Measurements from ENCODE around the gene SYP. TPM values are rescaled to one million over a fixed set of nuclear protein-coding genes. Genes with fewer than 3 reads are reported as not detected.

The SYP gene
- total RNA-seq, 1 experiment from 2014 or later, result 0.44 TPM

DNA sequence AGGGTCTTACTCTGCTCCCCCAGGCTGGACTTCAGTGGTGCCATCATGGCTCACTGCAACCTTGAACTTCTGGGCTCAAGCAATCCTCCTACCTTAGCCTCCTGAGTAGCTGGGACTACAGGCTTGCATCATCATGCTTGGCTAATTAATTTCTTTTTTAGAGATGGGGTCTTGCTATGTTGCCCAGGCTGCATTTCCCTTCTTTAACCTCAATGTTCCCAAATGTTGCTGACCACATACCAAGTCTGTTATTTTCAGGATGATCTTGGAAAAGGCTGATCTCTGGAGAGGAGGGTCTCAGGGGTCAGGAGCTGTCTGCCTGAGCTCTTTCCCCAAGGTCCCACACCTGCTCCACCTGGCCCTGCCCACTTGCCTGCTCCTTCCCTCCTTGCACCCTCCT, 20.1 kb upstream of the SYP start:
- Histone ChIP-seq H3K9me3 (ENCODE audit: insufficient read depth, low read depth) (no peaks in the 10 kb centered on the region), H3K4me3 (no peak overlapping the region), H3F3A (ENCODE audit: insufficient read depth, low read depth) (no peaks in the 10 kb centered on the region), H3K36me3 (ENCODE audit: low read depth) (no peaks in the 10 kb centered on the region), H3K4me2 (no peak overlapping the region), H3K79me2 (ENCODE audit: low read depth) (no peaks in the 10 kb centered on the region), H4K20me1 (ENCODE audit: insufficient read depth) (no peaks in the 10 kb centered on the region), H3K9me2 (ENCODE audit: insufficient read depth) (no peaks in the 10 kb centered on the region), H3K27me3 (ENCODE audit: insufficient read depth, low read depth) (no peaks in the 10 kb centered on the region), H2AFZ (no peak overlapping the region), H3K4me1 (replicated peaks; ENCODE audit: insufficient read depth) (no peaks in the 10 kb centered on the region), H3K27ac (no peak overlapping the region)
- TF ChIP-seq EZH2 (IDR thresholded peaks at IDR 0.05; ENCODE audit: low read depth), result no peak
- TF ChIP-seq, protein P1, sequence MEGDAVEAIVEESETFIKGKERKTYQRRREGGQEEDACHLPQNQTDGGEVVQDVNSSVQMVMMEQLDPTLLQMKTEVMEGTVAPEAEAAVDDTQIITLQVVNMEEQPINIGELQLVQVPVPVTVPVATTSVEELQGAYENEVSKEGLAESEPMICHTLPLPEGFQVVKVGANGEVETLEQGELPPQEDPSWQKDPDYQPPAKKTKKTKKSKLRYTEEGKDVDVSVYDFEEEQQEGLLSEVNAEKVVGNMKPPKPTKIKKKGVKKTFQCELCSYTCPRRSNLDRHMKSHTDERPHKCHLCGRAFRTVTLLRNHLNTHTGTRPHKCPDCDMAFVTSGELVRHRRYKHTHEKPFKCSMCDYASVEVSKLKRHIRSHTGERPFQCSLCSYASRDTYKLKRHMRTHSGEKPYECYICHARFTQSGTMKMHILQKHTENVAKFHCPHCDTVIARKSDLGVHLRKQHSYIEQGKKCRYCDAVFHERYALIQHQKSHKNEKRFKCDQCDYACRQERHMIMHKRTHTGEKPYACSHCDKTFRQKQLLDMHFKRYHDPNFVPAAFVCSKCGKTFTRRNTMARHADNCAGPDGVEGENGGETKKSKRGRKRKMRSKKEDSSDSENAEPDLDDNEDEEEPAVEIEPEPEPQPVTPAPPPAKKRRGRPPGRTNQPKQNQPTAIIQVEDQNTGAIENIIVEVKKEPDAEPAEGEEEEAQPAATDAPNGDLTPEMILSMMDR (conservative IDR thresholded peaks at IDR 0.05), result no peak
- DNase-seq, result no peak
- intact Hi-C loops (cut with micrococcal nuclease; ENCODE audit: unreplicated experiment), result no loop called here
- BruUV-seq (replicated peaks), result no TSS peak
- POLR2A ChIA-PET (ENCODE audit: unreplicated experiment), result no interaction called here
- CTCF ChIA-PET, result no interaction called here

DNA sequence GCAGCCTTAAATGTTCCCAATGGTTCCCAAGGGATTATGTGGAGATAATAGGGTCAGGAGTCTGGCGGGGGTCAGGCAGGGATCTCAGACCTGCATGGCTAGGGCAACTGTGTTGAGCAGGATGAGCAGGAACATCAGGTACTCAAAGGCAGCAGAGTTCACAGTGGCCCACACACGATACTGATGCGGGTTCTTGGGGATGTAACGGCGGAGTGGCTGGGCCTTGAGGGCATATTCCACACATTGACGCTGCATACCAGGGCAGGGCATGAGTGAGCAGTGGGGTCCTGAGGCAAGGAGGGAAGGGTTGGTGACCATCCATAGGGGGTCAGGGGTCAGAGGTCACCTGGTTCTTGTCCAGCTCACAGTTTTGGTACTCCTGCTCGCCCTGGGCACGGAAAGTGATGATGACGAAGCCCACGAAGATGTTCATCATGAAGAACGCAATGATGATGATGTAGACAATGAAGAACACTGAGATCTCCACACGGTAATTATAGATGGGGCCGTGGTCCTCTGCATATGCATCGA, 15.1 kb upstream of the SYP start:
- no peak overlapping the region for H3K4me3 ChIP-seq
- no peaks in the 10 kb centered on the region for H3K9me2 ChIP-seq (ENCODE audit: insufficient read depth)
- no peaks in the 10 kb centered on the region for H4K20me1 ChIP-seq (ENCODE audit: insufficient read depth)
- no peak overlapping the region for H2AFZ ChIP-seq
- H3K36me3 ChIP-seq (ENCODE audit: low read depth), result no peaks in the 10 kb centered on the region
- no TSS peak for BruUV-seq (replicated peaks)
- intact Hi-C loops (cut with micrococcal nuclease; ENCODE audit: unreplicated experiment), result no loop called here
- ChIA-PET POLR2A (ENCODE audit: unreplicated experiment) (no interaction called here), CTCF (no interaction called here)
- no peaks in the 10 kb centered on the region for H3K9me3 ChIP-seq (ENCODE audit: insufficient read depth, low read depth)
- no peak overlapping the region for H3K27ac ChIP-seq
- no peak for DNase-seq
- H3K4me1 ChIP-seq (replicated peaks; ENCODE audit: insufficient read depth), result no peaks in the 10 kb centered on the region
- no peaks in the 10 kb centered on the region for H3K79me2 ChIP-seq (ENCODE audit: low read depth)
- TF ChIP-seq, protein P1 (conservative IDR thresholded peaks at IDR 0.05), result no peak
- no peak for TF ChIP-seq EZH2 (IDR thresholded peaks at IDR 0.05; ENCODE audit: low read depth)
- peaks cover 3% of the 10 kb centered on the region; the same call in 1 of the 2 replicates for H3K27me3 ChIP-seq (ENCODE audit: insufficient read depth, low read depth)
- no peak overlapping the region for H3K4me2 ChIP-seq
- no peaks in the 10 kb centered on the region for H3F3A ChIP-seq (ENCODE audit: insufficient read depth, low read depth)

DNA sequence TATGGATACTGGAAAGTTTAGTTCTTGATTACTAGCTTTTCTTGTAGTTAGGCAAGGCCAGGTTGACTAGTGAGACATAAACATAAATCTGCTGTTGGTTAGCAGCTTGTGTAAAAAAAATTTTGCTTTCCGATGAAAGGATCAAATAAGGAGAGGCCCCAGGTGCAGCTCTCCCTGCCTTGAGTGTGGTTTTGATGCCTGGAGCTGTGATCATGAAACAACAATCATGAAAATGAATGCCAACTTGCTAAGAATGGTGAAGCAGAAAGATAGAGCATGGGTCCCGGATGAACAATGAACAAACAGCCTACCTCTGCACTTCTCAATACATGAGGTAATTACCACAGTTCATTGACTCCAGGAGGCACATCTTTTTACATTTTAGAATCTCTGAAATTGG, 14.4 kb upstream of the SYP start:
- Histone ChIP-seq H3K36me3 (ENCODE audit: low read depth) (no peaks in the 10 kb centered on the region), H3K4me2 (no peak overlapping the region), H3K4me3 (no peak overlapping the region), H3F3A (ENCODE audit: insufficient read depth, low read depth) (no peaks in the 10 kb centered on the region), H4K20me1 (ENCODE audit: insufficient read depth) (no peaks in the 10 kb centered on the region), H2AFZ (no peak overlapping the region), H3K79me2 (ENCODE audit: low read depth) (no peaks in the 10 kb centered on the region), H3K27ac (no peak overlapping the region), H3K27me3 (ENCODE audit: insufficient read depth, low read depth) (peaks cover 3% of the 10 kb centered on the region; the same call in 1 of the 2 replicates), H3K4me1 (replicated peaks; ENCODE audit: insufficient read depth) (no peaks in the 10 kb centered on the region), H3K9me2 (ENCODE audit: insufficient read depth) (no peaks in the 10 kb centered on the region), H3K9me3 (ENCODE audit: insufficient read depth, low read depth) (no peaks in the 10 kb centered on the region)
- DNase-seq, result no peak
- ChIA-PET CTCF (no interaction called here), POLR2A (ENCODE audit: unreplicated experiment) (no interaction called here)
- BruUV-seq (replicated peaks), result no TSS peak
- intact Hi-C loops (cut with micrococcal nuclease; ENCODE audit: unreplicated experiment), result no loop called here
- no peak for TF ChIP-seq EZH2 (IDR thresholded peaks at IDR 0.05; ENCODE audit: low read depth)
- TF ChIP-seq, protein P1 (conservative IDR thresholded peaks at IDR 0.05), result no peak
